ENCODE measurements around the gene GRK4.

DNA sequence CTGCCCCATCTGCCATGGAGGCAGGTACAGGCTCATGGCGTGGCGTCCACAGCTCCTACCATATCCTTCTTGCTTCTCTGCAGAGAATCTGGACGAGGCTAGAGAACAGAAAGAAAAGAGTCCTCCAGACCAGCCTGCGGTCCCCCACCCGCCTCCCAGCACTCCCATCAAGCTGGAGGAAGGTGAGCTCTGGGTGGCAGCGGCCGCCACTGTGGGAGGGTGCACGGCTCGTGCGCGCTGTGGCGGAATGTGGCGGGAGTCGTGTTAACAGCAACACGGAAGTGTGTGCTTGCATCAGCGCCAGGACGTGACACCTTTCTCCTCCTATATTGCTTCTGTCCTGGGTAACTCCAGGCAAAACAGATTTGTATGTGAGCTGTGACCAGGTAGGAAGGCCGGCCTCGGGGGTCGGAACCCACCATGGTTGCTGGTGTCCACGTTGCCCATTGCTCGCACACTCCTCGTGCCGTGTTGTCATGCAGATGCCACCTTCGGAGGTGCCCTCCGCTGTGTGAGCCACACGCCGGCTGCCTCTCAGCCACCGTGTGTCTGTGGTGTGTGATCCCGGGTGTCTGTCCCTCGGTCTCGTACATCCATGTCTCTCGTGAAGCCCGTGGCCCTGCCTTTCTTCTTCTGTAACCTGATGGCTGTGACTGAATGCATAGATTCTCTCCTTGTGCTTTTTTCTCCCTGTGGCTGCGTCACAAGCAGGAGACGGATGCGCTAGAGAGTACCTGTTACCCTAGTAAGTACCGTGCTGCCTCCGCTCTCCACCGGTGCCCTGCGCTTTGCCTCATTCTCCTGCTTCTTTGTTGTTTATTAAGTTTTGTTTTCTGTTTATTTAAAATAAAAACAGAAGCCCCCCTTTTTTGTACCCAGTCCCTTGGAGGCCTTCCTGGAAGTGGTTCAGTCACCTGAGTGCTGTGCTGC lies 37.2 kb upstream of the GRK4 start:
- TF ChIP-seq TCF7L2 (IDR thresholded peaks at IDR 0.05; ENCODE audit: low read depth, low read length) (no peak), SIN3A (IDR thresholded peaks at IDR 0.05; ENCODE audit: borderline replicate concordance, insufficient read depth, low read depth, low read length) (no peak)
- TF ChIP-seq, protein P1, sequence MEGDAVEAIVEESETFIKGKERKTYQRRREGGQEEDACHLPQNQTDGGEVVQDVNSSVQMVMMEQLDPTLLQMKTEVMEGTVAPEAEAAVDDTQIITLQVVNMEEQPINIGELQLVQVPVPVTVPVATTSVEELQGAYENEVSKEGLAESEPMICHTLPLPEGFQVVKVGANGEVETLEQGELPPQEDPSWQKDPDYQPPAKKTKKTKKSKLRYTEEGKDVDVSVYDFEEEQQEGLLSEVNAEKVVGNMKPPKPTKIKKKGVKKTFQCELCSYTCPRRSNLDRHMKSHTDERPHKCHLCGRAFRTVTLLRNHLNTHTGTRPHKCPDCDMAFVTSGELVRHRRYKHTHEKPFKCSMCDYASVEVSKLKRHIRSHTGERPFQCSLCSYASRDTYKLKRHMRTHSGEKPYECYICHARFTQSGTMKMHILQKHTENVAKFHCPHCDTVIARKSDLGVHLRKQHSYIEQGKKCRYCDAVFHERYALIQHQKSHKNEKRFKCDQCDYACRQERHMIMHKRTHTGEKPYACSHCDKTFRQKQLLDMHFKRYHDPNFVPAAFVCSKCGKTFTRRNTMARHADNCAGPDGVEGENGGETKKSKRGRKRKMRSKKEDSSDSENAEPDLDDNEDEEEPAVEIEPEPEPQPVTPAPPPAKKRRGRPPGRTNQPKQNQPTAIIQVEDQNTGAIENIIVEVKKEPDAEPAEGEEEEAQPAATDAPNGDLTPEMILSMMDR (IDR thresholded peaks at IDR 0.05), result no peak
